GM23338 (cell line): ENCODE results near the gene NXPH4.

Experiments
- CREB1 ChIP-seq: fragments of 250-450 bp; sonication (Bioruptor Pico); IDR thresholded peaks from 2 replicates; pipeline ENCODE4 v1.5.0; 2020; ENCODE audit warnings: low read depth, mild to moderate bottlenecking, moderate library complexity
- EZH2 ChIP-seq: fragments of 200-600 bp; sonication (generic); IDR thresholded peaks from one replicate; pipeline ENCODE4 v1.8.0; 2017; ENCODE audit warnings: antibody characterized with exemption, mild to moderate bottlenecking, low read depth; ENCODE audit not compliant: unreplicated experiment
- EZH2phosphoT487 ChIP-seq: fragments of 200-600 bp; sonication (generic); IDR thresholded peaks from one replicate; pipeline ENCODE4 v1.8.1; 2018; ENCODE audit warnings: antibody characterized with exemption; ENCODE audit not compliant: unreplicated experiment
- JUNB ChIP-seq: IDR thresholded peaks from one replicate; pipeline ENCODE4 v1.6.1; 2016; ENCODE audit warnings: antibody characterized with exemption; ENCODE audit not compliant: unreplicated experiment
- NANOG ChIP-seq: IDR thresholded peaks from 2 replicates; pipeline ENCODE4 v1.6.1; 2016; ENCODE audit warnings: antibody characterized with exemption, borderline replicate concordance
- POLR2AphosphoS5 ChIP-seq: IDR thresholded peaks from 2 replicates; pipeline ENCODE4 v1.6.1; 2016; ENCODE audit warnings: antibody characterized with exemption, low read depth
- ZNF114 ChIP-seq: fragments of 250-450 bp; sonication (Bioruptor Pico); IDR thresholded peaks from 2 replicates; pipeline ENCODE4 v1.5.0; 2020; ENCODE audit warnings: mild to moderate bottlenecking, moderate library complexity
- TF ChIP-seq, protein P1 (sequence below), 2 experiments: fragments of 200-600 bp in 1 of 2; sonication (generic) in 1 of 2; conservative IDR thresholded peaks; 2 replicates each; pipeline versions ENCODE4 v1.5.1 to v1.6.1; 2016 to 2017; ENCODE audit warnings: antibody characterized with exemption in 2 of 2, low read depth in 2 of 2, mild to moderate bottlenecking in 2 of 2, moderate library complexity in 1 of 2
- TF ChIP-seq, protein P2 (sequence below): IDR thresholded peaks from one replicate; pipeline ENCODE4 v1.6.1; 2018; ENCODE audit warnings: antibody characterized with exemption; ENCODE audit not compliant: unreplicated experiment
- TF ChIP-seq, protein P3 (sequence below): IDR thresholded peaks from 2 replicates; pipeline ENCODE4 v1.6.1; 2016; ENCODE audit warnings: antibody characterized with exemption

DNA sequence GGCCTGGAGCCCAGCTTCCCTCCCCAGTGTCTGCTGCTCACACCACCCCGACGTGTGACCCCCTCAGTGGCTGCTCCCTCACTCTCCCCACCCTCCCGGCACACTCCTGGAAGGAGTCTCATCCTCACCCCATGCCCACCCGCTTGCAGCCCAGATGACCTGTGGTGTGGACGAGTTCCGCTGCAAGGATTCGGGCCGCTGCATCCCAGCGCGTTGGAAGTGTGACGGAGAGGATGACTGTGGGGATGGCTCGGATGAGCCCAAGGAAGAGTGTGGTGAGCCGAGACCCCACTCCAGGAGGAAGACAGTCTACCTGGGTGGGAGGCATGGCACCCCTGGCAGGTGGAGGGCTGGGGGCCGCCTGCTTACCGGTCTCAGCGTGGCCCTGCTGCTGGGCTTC is 15.0 kb upstream of the NXPH4 start:
- TF ChIP-seq, protein P1, sequence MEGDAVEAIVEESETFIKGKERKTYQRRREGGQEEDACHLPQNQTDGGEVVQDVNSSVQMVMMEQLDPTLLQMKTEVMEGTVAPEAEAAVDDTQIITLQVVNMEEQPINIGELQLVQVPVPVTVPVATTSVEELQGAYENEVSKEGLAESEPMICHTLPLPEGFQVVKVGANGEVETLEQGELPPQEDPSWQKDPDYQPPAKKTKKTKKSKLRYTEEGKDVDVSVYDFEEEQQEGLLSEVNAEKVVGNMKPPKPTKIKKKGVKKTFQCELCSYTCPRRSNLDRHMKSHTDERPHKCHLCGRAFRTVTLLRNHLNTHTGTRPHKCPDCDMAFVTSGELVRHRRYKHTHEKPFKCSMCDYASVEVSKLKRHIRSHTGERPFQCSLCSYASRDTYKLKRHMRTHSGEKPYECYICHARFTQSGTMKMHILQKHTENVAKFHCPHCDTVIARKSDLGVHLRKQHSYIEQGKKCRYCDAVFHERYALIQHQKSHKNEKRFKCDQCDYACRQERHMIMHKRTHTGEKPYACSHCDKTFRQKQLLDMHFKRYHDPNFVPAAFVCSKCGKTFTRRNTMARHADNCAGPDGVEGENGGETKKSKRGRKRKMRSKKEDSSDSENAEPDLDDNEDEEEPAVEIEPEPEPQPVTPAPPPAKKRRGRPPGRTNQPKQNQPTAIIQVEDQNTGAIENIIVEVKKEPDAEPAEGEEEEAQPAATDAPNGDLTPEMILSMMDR (conservative IDR thresholded peaks at IDR 0.05; ENCODE audit: low read depth in 2 of 2): no peak
- TF ChIP-seq POLR2AphosphoS5 (no peak), EZH2 (no peak), CREB1 (CRISPR knock-in tag) (no peak), EZH2phosphoT487 (no peak), ZNF114 (CRISPR knock-in tag) (no peak), NANOG (no peak), JUNB (no peak)
- TF ChIP-seq, protein P2, sequence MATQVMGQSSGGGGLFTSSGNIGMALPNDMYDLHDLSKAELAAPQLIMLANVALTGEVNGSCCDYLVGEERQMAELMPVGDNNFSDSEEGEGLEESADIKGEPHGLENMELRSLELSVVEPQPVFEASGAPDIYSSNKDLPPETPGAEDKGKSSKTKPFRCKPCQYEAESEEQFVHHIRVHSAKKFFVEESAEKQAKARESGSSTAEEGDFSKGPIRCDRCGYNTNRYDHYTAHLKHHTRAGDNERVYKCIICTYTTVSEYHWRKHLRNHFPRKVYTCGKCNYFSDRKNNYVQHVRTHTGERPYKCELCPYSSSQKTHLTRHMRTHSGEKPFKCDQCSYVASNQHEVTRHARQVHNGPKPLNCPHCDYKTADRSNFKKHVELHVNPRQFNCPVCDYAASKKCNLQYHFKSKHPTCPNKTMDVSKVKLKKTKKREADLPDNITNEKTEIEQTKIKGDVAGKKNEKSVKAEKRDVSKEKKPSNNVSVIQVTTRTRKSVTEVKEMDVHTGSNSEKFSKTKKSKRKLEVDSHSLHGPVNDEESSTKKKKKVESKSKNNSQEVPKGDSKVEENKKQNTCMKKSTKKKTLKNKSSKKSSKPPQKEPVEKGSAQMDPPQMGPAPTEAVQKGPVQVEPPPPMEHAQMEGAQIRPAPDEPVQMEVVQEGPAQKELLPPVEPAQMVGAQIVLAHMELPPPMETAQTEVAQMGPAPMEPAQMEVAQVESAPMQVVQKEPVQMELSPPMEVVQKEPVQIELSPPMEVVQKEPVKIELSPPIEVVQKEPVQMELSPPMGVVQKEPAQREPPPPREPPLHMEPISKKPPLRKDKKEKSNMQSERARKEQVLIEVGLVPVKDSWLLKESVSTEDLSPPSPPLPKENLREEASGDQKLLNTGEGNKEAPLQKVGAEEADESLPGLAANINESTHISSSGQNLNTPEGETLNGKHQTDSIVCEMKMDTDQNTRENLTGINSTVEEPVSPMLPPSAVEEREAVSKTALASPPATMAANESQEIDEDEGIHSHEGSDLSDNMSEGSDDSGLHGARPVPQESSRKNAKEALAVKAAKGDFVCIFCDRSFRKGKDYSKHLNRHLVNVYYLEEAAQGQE: no peak
- TF ChIP-seq, protein P3, sequence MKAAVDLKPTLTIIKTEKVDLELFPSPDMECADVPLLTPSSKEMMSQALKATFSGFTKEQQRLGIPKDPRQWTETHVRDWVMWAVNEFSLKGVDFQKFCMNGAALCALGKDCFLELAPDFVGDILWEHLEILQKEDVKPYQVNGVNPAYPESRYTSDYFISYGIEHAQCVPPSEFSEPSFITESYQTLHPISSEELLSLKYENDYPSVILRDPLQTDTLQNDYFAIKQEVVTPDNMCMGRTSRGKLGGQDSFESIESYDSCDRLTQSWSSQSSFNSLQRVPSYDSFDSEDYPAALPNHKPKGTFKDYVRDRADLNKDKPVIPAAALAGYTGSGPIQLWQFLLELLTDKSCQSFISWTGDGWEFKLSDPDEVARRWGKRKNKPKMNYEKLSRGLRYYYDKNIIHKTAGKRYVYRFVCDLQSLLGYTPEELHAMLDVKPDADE: no peak
